HepG2 (cell line): ENCODE data around the gene L3MBTL3. TPM values are rescaled to one million over a fixed set of nuclear protein-coding genes. Genes with fewer than 3 reads are reported as not detected.

Source experiments
- ATF2 ChIP-seq: sonication (generic); formaldehyde crosslinking; IDR thresholded peaks from 2 replicates; pipeline ENCODE4 v1.4.0; 2020; ENCODE audit warnings: missing genetic modification reagents
- BORCS8-MEF2B ChIP-seq: sonication (generic); formaldehyde crosslinking; IDR thresholded peaks from 2 replicates; pipeline ENCODE4 v1.8.0; 2022; ENCODE audit warnings: mild to moderate bottlenecking, missing genetic modification reagents
- ELK4 ChIP-seq: sonication (generic); formaldehyde crosslinking; IDR thresholded peaks from 2 replicates; pipeline ENCODE4 v1.9.0; 2021; ENCODE audit warnings: missing genetic modification reagents, borderline replicate concordance
- GLMP ChIP-seq: sonication (generic); formaldehyde crosslinking; IDR thresholded peaks from 2 replicates; pipeline ENCODE4 v1.9.0; 2021; ENCODE audit warnings: missing genetic modification reagents, mild to moderate bottlenecking, borderline replicate concordance
- PPARG ChIP-seq: conservative IDR thresholded peaks from 2 replicates; pipeline ENCODE4 v1.6.1; 2016; ENCODE audit warnings: missing biosample characterization, missing genetic modification reagents
- ZBTB2 ChIP-seq: sonication (generic); formaldehyde crosslinking; IDR thresholded peaks from 2 replicates; pipeline ENCODE4 v1.8.0; 2022; ENCODE audit warnings: low read depth, missing genetic modification reagents
- ZHX1 ChIP-seq: sonication (generic); formaldehyde crosslinking; IDR thresholded peaks from 2 replicates; pipeline ENCODE4 v1.8.1; 2022; ENCODE audit warnings: low read depth, mild to moderate bottlenecking, missing genetic modification reagents
- polyA plus RNA-seq, 8 experiments: library from polyadenylated mRNA; depleted of rRNA in 3 of 8; stranded (reverse) in 7 of 8; unstranded in 1 of 8; fragments of >200 nt; fragmentation: Illumina TruSeq in 4 of 8; extraction: Trizol in 4 of 8; gene quantifications; 2 replicates each; pipeline versions ENCODE4 v1.2.1 to v1.2.3, GENCODE V29; 2011 to 2016; ENCODE audit warnings: low read depth in 4 of 8, missing spikeins in 1 of 8, mixed read lengths in 1 of 8; ENCODE audit not compliant: insufficient read depth in 1 of 8
- total RNA-seq, 5 experiments: library from RNA; depleted of rRNA; stranded (reverse); fragments of >200 nt; fragmentation: Illumina TruSeq; extraction: Trizol; gene quantifications; 2 replicates each; pipeline ENCODE4 v1.2.3, GENCODE V29; 2016; ENCODE audit warnings: low read depth in 1 of 5

Gene L3MBTL3
- total and polyA plus RNA-seq, 2 of the 13 experiments (the other 11 are each of a cell fraction or from before 2014, with no cell fraction given): 1.5 to 2.5 TPM

- TF ChIP-seq ZHX1: no peak
- no peak for TF ChIP-seq PPARG (CRISPR knock-in tag)
- TF ChIP-seq ATF2: no peak
- TF ChIP-seq BORCS8-MEF2B (CRISPR knock-in tag): no peak
- TF ChIP-seq GLMP (CRISPR knock-in tag): no peak
- no peak for TF ChIP-seq ZBTB2
- TF ChIP-seq ELK4 (CRISPR knock-in tag): no peak
Measured at GRCh38 chr6:129981598-129981997, 36.8 kb upstream of the L3MBTL3 start (continued).
